HEK293 (cell line): ENCODE results near the gene COBL.

ENCODE experiments used
- CTCF ChIA-PET: fragments of 350-600 bp; formaldehyde crosslinking; extraction: SDS; loops from one replicate; lab custom pipeline; 2021; ENCODE audit warnings: antibody characterized with exemption; lab: Yijun Ruan, JAX
- POLR2A ChIA-PET: fragments of 300-600 bp; formaldehyde crosslinking; extraction: SDS; loops from one replicate; lab custom pipeline; 2020; ENCODE audit warnings: antibody characterized with exemption, inconsistent platforms; lab: Yijun Ruan, JAX
- H3K27ac ChIP-seq: fragments of 200-500 bp; sonication (Bioruptor generic); 2 replicates; pipeline ENCODE4 v1.5.1; 2014; ENCODE audit warnings: low read depth, low read length, control low read depth, inconsistent platforms; ENCODE audit errors: extremely low read depth
- H3K36me3 ChIP-seq, 2 experiments: fragments of 200-500 bp in 1 of 2; sonication (Bioruptor generic) in 1 of 2; 1 replicate in 1 of 2; 2 replicates in 1 of 2; pipeline ENCODE4 v1.5.1; 2014 to 2017; ENCODE audit warnings: inconsistent platforms in 2 of 2, low read length in 2 of 2; ENCODE audit not compliant: control insufficient read depth in 2 of 2, insufficient read depth in 1 of 2
- H3K4me1 ChIP-seq: fragments of 200-500 bp; sonication (Bioruptor generic); 2 replicates; pipeline ENCODE4 v1.5.1; 2014; ENCODE audit warnings: mild to moderate bottlenecking, low read length, inconsistent platforms; ENCODE audit not compliant: control insufficient read depth, insufficient read depth
- H3K4me3 ChIP-seq: 2 replicates; pipeline ENCODE4 v1.5.1; 2011; ENCODE audit warnings: low read depth, mild to moderate bottlenecking, control low read depth, low read length, moderate library complexity
- H3K9me3 ChIP-seq: fragments of 200-500 bp; sonication (Bioruptor generic); 2 replicates; pipeline ENCODE4 v1.5.1; 2014; ENCODE audit warnings: low read depth, low read length, inconsistent platforms; ENCODE audit not compliant: control insufficient read depth, insufficient read depth
- BCL11B ChIP-seq: fragments of 450-650 bp; formaldehyde crosslinking; IDR thresholded peaks from 2 replicates; pipeline ENCODE4 v1.5.1; 2016; ENCODE audit warnings: low read depth, missing biosample characterization, missing genetic modification characterization
- GLI2 ChIP-seq: fragments of 450-650 bp; formaldehyde crosslinking; IDR thresholded peaks from 2 replicates; pipeline ENCODE4; 2017; ENCODE audit warnings: missing biosample characterization, missing genetic modification characterization, low read depth, borderline replicate concordance
- GLI4 ChIP-seq: fragments of 450-650 bp; formaldehyde crosslinking; IDR thresholded peaks from 2 replicates; pipeline ENCODE4 v1.5.1; 2016; ENCODE audit warnings: missing biosample characterization, missing genetic modification characterization
- HOXA7 ChIP-seq: sonication (generic); formaldehyde crosslinking; IDR thresholded peaks from 2 replicates; pipeline ENCODE4 v1.8.1; 2022; ENCODE audit warnings: missing genetic modification reagents, borderline replicate concordance
- HOXD13 ChIP-seq: sonication (generic); formaldehyde crosslinking; IDR thresholded peaks from 2 replicates; pipeline ENCODE4 v1.8.0; 2022; ENCODE audit warnings: missing genetic modification reagents, borderline replicate concordance
- KLF9 ChIP-seq: fragments of 450-650 bp; formaldehyde crosslinking; IDR thresholded peaks from 2 replicates; pipeline ENCODE4 v1.5.1; 2016; ENCODE audit warnings: missing biosample characterization, missing genetic modification characterization, low read depth
- MZF1 ChIP-seq: fragments of 450-650 bp; formaldehyde crosslinking; IDR thresholded peaks from 2 replicates; pipeline ENCODE4 v1.5.1; 2017; ENCODE audit warnings: missing biosample characterization, missing genetic modification characterization, borderline replicate concordance
- OVOL3 ChIP-seq: fragments of 450-650 bp; formaldehyde crosslinking; IDR thresholded peaks from 2 replicates; pipeline ENCODE4 v1.5.1; 2016; ENCODE audit warnings: missing biosample characterization, missing genetic modification characterization
- ZBTB10 ChIP-seq: fragments of 450-650 bp; formaldehyde crosslinking; IDR thresholded peaks from 2 replicates; pipeline ENCODE4 v1.5.1; 2016; ENCODE audit warnings: missing biosample characterization, missing genetic modification characterization
- ZBTB20 ChIP-seq: fragments of 450-650 bp; formaldehyde crosslinking; IDR thresholded peaks from 2 replicates; pipeline ENCODE4 v1.5.1; 2016; ENCODE audit warnings: missing biosample characterization, missing genetic modification characterization
- ZFHX2 ChIP-seq: fragments of 450-650 bp; formaldehyde crosslinking; conservative IDR thresholded peaks from 2 replicates; pipeline ENCODE4 v1.5.1; 2016; ENCODE audit warnings: missing biosample characterization, missing genetic modification characterization
- ZNF114 ChIP-seq: fragments of 450-650 bp; formaldehyde crosslinking; IDR thresholded peaks from 2 replicates; pipeline ENCODE4 v1.5.0; 2017; ENCODE audit warnings: missing biosample characterization, missing genetic modification characterization
- ZNF121 ChIP-seq: fragments of 450-650 bp; formaldehyde crosslinking; IDR thresholded peaks from 2 replicates; pipeline ENCODE4 v1.5.1; 2016; ENCODE audit warnings: missing biosample characterization, missing genetic modification characterization
- ZNF140 ChIP-seq: fragments of 450-650 bp; formaldehyde crosslinking; IDR thresholded peaks from 2 replicates; pipeline ENCODE4 v1.5.1; 2016; ENCODE audit warnings: missing biosample characterization, missing genetic modification characterization
- ZNF2 ChIP-seq: fragments of 450-650 bp; formaldehyde crosslinking; IDR thresholded peaks from 2 replicates; pipeline ENCODE4 v1.5.1; 2016; ENCODE audit warnings: missing biosample characterization, missing genetic modification characterization
- ZNF341 ChIP-seq: fragments of 450-650 bp; formaldehyde crosslinking; IDR thresholded peaks from 2 replicates; pipeline ENCODE4; 2016; ENCODE audit warnings: low read depth, missing biosample characterization, missing genetic modification characterization
- ZNF398 ChIP-seq: fragments of 450-650 bp; formaldehyde crosslinking; IDR thresholded peaks from 2 replicates; pipeline ENCODE4 v1.5.1; 2017; ENCODE audit warnings: missing biosample characterization, missing genetic modification characterization
- ZNF404 ChIP-seq: fragments of 450-650 bp; formaldehyde crosslinking; IDR thresholded peaks from 2 replicates; pipeline ENCODE4 v1.5.1; 2017; ENCODE audit warnings: missing biosample characterization, missing genetic modification characterization
- ZNF544 ChIP-seq: fragments of 450-650 bp; formaldehyde crosslinking; IDR thresholded peaks from 2 replicates; pipeline ENCODE4 v1.5.0; 2017; ENCODE audit warnings: missing biosample characterization, missing genetic modification characterization
- ZNF777 ChIP-seq: fragments of 450-650 bp; formaldehyde crosslinking; IDR thresholded peaks from 2 replicates; pipeline ENCODE4 v1.5.1; 2017; ENCODE audit warnings: missing biosample characterization, missing genetic modification characterization, borderline replicate concordance
- ZNF785 ChIP-seq: fragments of 450-650 bp; formaldehyde crosslinking; IDR thresholded peaks from 2 replicates; pipeline ENCODE4 v1.5.1; 2016; ENCODE audit warnings: missing biosample characterization, missing genetic modification characterization
- ZSCAN4 ChIP-seq: fragments of 450-650 bp; formaldehyde crosslinking; IDR thresholded peaks from 2 replicates; pipeline ENCODE4 v1.5.1; 2017; ENCODE audit warnings: missing biosample characterization, missing genetic modification characterization
- TF ChIP-seq, protein P1 (sequence below): fragments of 450-650 bp; formaldehyde crosslinking; IDR thresholded peaks from 2 replicates; pipeline ENCODE4 v1.5.1; 2017; ENCODE audit warnings: missing biosample characterization, missing genetic modification characterization
- TF ChIP-seq, protein P2 (sequence below): fragments of 450-650 bp; formaldehyde crosslinking; IDR thresholded peaks from 2 replicates; pipeline ENCODE4 v1.5.1; 2016; ENCODE audit warnings: missing biosample characterization, missing genetic modification characterization

The COBL gene

DNA sequence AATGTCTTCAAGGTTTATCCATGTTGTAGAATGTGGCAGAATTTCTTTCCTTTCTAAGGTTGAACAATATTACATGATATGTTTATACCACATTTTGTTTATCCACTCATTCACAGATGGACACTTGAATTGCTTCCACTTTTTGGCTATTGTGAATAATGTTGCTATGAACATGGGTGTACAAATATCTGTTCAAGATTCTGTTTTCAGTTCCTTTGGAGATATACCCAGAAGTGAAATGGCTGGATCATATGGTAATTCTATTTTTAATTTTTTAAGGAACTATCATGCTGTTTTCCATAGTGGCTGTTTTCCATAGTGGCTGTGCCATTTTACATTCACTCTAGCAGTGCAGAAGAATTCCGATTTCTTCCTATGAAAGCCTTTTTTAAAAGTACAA is 339.2 kb downstream of the COBL start:
- H3K4me3 ChIP-seq: no peak overlapping the region
- ChIA-PET CTCF (no interaction called here), POLR2A (no interaction called here)
- no peaks in the 10 kb centered on the region for H3K4me1 ChIP-seq
- no peaks in the 10 kb centered on the region for H3K9me3 ChIP-seq
- H3K27ac ChIP-seq: no peak overlapping the region
- no peaks in the 10 kb centered on the region for H3K36me3 ChIP-seq
- no peak for TF ChIP-seq ZNF785 (tag by site-specific recombination)
- TF ChIP-seq ZFHX2 (tag by site-specific recombination): no peak
- TF ChIP-seq, protein P1, sequence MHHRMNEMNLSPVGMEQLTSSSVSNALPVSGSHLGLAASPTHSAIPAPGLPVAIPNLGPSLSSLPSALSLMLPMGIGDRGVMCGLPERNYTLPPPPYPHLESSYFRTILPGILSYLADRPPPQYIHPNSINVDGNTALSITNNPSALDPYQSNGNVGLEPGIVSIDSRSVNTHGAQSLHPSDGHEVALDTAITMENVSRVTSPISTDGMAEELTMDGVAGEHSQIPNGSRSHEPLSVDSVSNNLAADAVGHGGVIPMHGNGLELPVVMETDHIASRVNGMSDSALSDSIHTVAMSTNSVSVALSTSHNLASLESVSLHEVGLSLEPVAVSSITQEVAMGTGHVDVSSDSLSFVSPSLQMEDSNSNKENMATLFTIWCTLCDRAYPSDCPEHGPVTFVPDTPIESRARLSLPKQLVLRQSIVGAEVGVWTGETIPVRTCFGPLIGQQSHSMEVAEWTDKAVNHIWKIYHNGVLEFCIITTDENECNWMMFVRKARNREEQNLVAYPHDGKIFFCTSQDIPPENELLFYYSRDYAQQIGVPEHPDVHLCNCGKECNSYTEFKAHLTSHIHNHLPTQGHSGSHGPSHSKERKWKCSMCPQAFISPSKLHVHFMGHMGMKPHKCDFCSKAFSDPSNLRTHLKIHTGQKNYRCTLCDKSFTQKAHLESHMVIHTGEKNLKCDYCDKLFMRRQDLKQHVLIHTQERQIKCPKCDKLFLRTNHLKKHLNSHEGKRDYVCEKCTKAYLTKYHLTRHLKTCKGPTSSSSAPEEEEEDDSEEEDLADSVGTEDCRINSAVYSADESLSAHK: no peak
- no peak for TF ChIP-seq ZNF404 (tag by site-specific recombination)
- TF ChIP-seq, protein P2, sequence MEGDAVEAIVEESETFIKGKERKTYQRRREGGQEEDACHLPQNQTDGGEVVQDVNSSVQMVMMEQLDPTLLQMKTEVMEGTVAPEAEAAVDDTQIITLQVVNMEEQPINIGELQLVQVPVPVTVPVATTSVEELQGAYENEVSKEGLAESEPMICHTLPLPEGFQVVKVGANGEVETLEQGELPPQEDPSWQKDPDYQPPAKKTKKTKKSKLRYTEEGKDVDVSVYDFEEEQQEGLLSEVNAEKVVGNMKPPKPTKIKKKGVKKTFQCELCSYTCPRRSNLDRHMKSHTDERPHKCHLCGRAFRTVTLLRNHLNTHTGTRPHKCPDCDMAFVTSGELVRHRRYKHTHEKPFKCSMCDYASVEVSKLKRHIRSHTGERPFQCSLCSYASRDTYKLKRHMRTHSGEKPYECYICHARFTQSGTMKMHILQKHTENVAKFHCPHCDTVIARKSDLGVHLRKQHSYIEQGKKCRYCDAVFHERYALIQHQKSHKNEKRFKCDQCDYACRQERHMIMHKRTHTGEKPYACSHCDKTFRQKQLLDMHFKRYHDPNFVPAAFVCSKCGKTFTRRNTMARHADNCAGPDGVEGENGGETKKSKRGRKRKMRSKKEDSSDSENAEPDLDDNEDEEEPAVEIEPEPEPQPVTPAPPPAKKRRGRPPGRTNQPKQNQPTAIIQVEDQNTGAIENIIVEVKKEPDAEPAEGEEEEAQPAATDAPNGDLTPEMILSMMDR (tag by site-specific recombination): no peak
- TF ChIP-seq HOXD13 (CRISPR knock-in tag): no peak
- no peak for TF ChIP-seq MZF1 (tag by site-specific recombination)
- no peak for TF ChIP-seq HOXA7 (CRISPR knock-in tag)
- no peak for TF ChIP-seq ZNF544 (tag by site-specific recombination)
- TF ChIP-seq ZBTB10 (tag by site-specific recombination): no peak
- TF ChIP-seq ZNF777 (tag by site-specific recombination): no peak
- TF ChIP-seq ZBTB20 (tag by site-specific recombination): no peak

DNA sequence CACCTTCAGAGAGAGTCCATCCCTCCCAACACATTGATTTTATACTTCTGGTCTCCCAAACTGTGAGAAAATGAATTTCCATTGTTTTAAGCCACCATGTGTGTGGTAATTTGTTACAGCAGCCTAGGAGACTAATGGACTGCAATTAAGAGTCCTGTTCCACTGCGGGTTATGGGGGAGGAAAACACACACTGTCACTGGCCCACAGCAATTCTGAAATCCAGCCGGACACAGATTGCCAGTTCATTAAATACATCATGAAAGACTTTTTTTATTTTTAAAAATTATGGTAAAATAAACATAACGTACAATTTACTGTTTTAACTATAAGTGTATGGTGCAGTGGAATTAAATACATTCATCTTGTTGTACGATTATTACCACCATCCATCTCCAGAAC is 340.5 kb downstream of the COBL start:
- no peak overlapping the region for H3K4me3 ChIP-seq
- no peaks in the 10 kb centered on the region for H3K4me1 ChIP-seq
- no peaks in the 10 kb centered on the region for H3K36me3 ChIP-seq
- CTCF ChIA-PET: no interaction called here
- POLR2A ChIA-PET: no interaction called here
- H3K9me3 ChIP-seq: no peaks in the 10 kb centered on the region
- no peak overlapping the region for H3K27ac ChIP-seq
- TF ChIP-seq ZNF121 (tag by site-specific recombination) (no peak), ZSCAN4 (no peak), ZNF398 (tag by site-specific recombination) (no peak), KLF9 (tag by site-specific recombination) (no peak), BCL11B (tag by site-specific recombination) (no peak), OVOL3 (tag by site-specific recombination) (no peak), ZBTB10 (tag by site-specific recombination) (no peak), ZNF114 (tag by site-specific recombination) (no peak), GLI2 (tag by site-specific recombination) (no peak), ZNF2 (tag by site-specific recombination) (no peak), GLI4 (tag by site-specific recombination) (no peak), ZNF341 (no peak), ZNF140 (tag by site-specific recombination) (no peak)
